Spleen (tissue), 7 donors: ENCODE data around the gene IDH2.

Source experiments
- CTCF ChIP-seq, 11 experiments: fragments of 200-600 bp in 7 of 11; fragments of 450-650 bp in 4 of 11; sonication (generic) in 4 of 11; IDR thresholded peaks in 8 of 11; conservative IDR thresholded peaks in 3 of 11; 1 replicate in 7 of 11; 2 replicates in 4 of 11; pipeline versions ENCODE4 v1.4.0 to v1.8.0; 2016 to 2021; ENCODE audit warnings: antibody characterized with exemption in 11 of 11, inconsistent platforms in 4 of 11, mild to moderate bottlenecking in 1 of 11
- POLR2A ChIP-seq, 3 donors: fragments of 450-650 bp; IDR thresholded peaks; one replicate each; pipeline ENCODE4 v1.5.1; 2017; ENCODE audit warnings: antibody characterized with exemption in 3 of 3, mild to moderate bottlenecking in 1 of 3
- donor health status: DM: no; HTN: no; CAD: no; lungs with moderate emphysema.
- donor health status: DM: no; HTN: no; CAD: no.
- donor health status: DM: no; HTN: no; CAD: no.

GRCh38 chr15:90055182-90055581 lies 47.1 kb downstream of the IDH2 start:
- no peak for TF ChIP-seq POLR2A (IDR thresholded peaks at IDR 0.05)
- TF ChIP-seq CTCF (IDR thresholded peaks at IDR 0.05 in 8 of 11, conservative IDR thresholded peaks at IDR 0.05 in 3 of 11): no peak
